Uterus (tissue), 4 donors: ENCODE data around the gene MYOM3. TPM values are rescaled to one million over a fixed set of nuclear protein-coding genes. Genes with fewer than 3 reads are reported as not detected.

Experiments used
- DNase-seq, 2 donors: peaks; one replicate each; pipeline ENCODE4 v3.0.0-alpha.2; 2019 to 2020
- H3K27ac ChIP-seq, 2 donors: fragments of 200-600 bp; sonication (generic); 1 replicate in 1 of 2; 2 replicates in 1 of 2; pipeline ENCODE4 v1.5.1; 2016 to 2018
- H3K27me3 ChIP-seq, 2 donors: fragments of 200-600 bp; sonication (generic); one replicate each; pipeline ENCODE4 v1.5.1; 2018 to 2019; ENCODE audit warnings: control low read depth in 1 of 2
- H3K36me3 ChIP-seq, 2 donors: fragments of 200-600 bp; sonication (generic); one replicate each; pipeline ENCODE4 v1.5.1; 2019; ENCODE audit warnings: control low read depth in 1 of 2
- H3K4me1 ChIP-seq, 2 donors: fragments of 200-600 bp; sonication (generic); one replicate each; pipeline ENCODE4 v1.5.1; 2018 to 2019; ENCODE audit warnings: control low read depth in 1 of 2
- H3K4me3 ChIP-seq, 2 donors: fragments of 200-600 bp; sonication (generic); 1 replicate in 1 of 2; 2 replicates in 1 of 2; pipeline ENCODE4 v1.5.1; 2018 to 2019; ENCODE audit warnings: mild to moderate bottlenecking in 1 of 2
- H3K9me3 ChIP-seq, 2 donors: fragments of 200-600 bp; sonication (generic); one replicate each; pipeline ENCODE4 v1.5.1; 2019; ENCODE audit warnings: control low read depth in 1 of 2
- CTCF ChIP-seq, 4 experiments: fragments of 200-600 bp in 2 of 4; fragments of 450-650 bp in 2 of 4; sonication (generic) in 2 of 4; IDR thresholded peaks; one replicate each; pipeline ENCODE4 v1.5.1; 2016 to 2019; ENCODE audit warnings: antibody characterized with exemption in 4 of 4, mild to moderate bottlenecking in 2 of 4, moderate library complexity in 1 of 4
- POLR2A ChIP-seq, 2 donors: fragments of 450-650 bp; IDR thresholded peaks; one replicate each; pipeline ENCODE4 v1.6.1; 2016; ENCODE audit warnings: antibody characterized with exemption in 2 of 2, mild to moderate bottlenecking in 1 of 2, moderate library complexity in 1 of 2
- intact Hi-C: fragments of 100-400 bp; cut with DNase I; formaldehyde crosslinking; loops from one replicate; pipeline ENCODE4 v1.15.1; 2023; ENCODE audit warnings: low total_unique reads
- total RNA-seq, 4 donors: library from RNA; depleted of rRNA in 3 of 4; stranded (reverse); fragments of >200 nt in 3 of 4; gene quantifications; one replicate each; pipeline versions ENCODE4 v1.1.0 to v1.2.4, GENCODE V29; 2014 to 2023
- donor health status: DM: yes; HTN: yes; CAD: no.

The MYOM3 gene
- total RNA-seq, 4 donors from 2014 or later = under 0.01 to 0.90 (median 0.79) TPM; not detected in 1

DNA sequence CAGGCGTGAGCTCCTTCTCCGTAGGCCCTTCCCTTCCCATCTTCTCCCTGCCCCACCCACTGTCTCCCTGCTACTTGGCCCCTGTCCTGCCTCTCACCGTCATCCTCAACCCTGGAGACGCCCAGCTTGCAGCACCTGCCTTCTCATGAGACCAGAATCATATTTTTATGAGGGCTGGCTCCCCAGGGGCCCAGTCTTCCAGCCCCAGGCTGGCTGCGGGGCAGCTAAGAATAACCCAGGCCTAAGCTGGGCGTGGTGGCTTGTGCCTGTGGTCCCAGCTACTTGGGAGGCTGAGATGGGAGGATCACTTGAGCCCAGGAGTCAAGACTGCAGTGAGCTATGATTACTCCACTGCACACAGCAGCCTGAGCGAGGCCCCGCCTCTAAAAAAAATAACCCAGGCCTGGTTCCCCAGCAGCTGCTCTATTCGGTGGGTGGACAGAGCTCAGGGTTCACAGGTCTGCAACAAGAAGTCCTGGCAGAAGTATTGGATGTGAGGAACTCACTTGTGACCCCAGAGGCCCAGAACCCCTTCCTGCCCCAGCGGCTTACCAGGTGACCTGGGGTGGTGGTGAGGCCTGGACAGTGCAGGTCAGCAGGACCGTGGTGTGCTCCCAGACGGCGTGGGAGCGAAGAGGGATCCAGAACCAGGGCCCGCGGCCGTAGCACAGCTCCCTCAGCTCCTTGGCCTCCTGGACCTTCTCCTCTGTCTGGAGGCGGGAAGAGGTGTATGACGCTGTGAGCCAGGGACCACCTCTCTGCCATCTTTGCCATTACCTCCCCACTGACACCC is 6.4 kb downstream of the MYOM3 start:
- DNase-seq = no peak
- H3K4me3 ChIP-seq = no peak overlapping the region
- TF ChIP-seq POLR2A (IDR thresholded peaks at IDR 0.05) (no peak), CTCF (IDR thresholded peaks at IDR 0.05) (no peak)

GRCh38 chr1:24104854-24105253 is 7.1 kb downstream of the MYOM3 start:
- H3K27ac ChIP-seq = no peak overlapping the region
- TF ChIP-seq CTCF (IDR thresholded peaks at IDR 0.05) (no peak), POLR2A (IDR thresholded peaks at IDR 0.05) (no peak)
- intact Hi-C loops = no loop called here

More for the DNA sequence above, 6.4 kb downstream of the MYOM3 start:
- no peaks in the 10 kb centered on the region for H3K9me3 ChIP-seq
- intact Hi-C loops = no loop called here
- H3K4me1 ChIP-seq = no peaks in the 10 kb centered on the region
- no peak overlapping the region for H3K27ac ChIP-seq
- no peaks in the 10 kb centered on the region for H3K36me3 ChIP-seq
- H3K27me3 ChIP-seq = no peaks in the 10 kb centered on the region

DNA sequence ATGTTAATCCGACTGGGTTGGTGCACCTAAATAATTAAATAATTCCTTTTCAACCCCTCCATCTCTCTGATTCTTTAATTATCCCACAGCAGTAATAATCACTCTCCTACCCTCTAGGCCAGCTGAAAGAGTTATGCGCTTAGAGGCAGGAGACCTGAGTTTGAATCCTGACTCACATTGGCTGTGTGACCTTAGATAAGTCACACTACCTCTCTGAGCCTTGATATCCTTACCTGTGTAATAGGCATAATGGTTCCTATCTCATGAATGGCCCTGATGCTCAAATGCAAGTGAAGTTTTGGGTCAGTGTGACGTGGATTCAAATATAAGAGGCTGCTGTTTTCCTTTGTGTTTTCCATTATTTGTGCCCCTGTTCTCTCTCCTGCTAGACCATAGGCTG is 8.1 kb downstream of the MYOM3 start:
- Histone ChIP-seq H3K27me3 (no peaks in the 10 kb centered on the region), H3K36me3 (no peaks in the 10 kb centered on the region), H3K9me3 (no peaks in the 10 kb centered on the region), H3K4me1 (no peaks in the 10 kb centered on the region), H3K4me3 (no peak overlapping the region), H3K27ac (no peak overlapping the region)
- no peak for TF ChIP-seq CTCF (IDR thresholded peaks at IDR 0.05)
- TF ChIP-seq POLR2A (IDR thresholded peaks at IDR 0.05) = no peak
- no peak for DNase-seq
- intact Hi-C loops = no loop called here

More at GRCh38 chr1:24104854-24105253, 7.1 kb downstream of the MYOM3 start:
- no peaks in the 10 kb centered on the region for H3K4me1 ChIP-seq
- H3K36me3 ChIP-seq = no peaks in the 10 kb centered on the region
- no peak for DNase-seq
- no peaks in the 10 kb centered on the region for H3K9me3 ChIP-seq
- no peak overlapping the region for H3K4me3 ChIP-seq
- no peaks in the 10 kb centered on the region for H3K27me3 ChIP-seq

DNA sequence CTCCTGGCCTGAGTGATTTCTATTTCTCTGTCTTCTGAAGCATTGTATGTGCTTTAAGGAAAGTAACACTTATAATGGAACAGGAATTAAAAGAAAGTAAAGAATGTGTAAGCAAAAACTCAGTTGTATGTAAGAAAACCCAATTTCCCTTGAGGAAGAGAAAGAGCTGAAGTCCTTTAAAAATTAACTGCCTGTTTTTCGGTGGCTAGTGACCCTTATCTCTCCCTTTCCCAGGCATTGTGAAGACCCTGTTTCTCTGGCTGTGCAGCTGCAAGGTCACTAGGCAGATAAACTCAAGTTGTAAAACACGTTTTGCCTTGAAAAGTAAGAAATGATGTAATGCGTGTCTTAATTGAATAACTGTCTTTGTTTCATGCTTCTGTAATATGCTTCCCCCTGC is 8.5 kb downstream of the MYOM3 start:
- no peak overlapping the region for H3K27ac ChIP-seq
- H3K27me3 ChIP-seq = no peaks in the 10 kb centered on the region
- no peaks in the 10 kb centered on the region for H3K4me1 ChIP-seq
- no peak overlapping the region for H3K4me3 ChIP-seq
- DNase-seq = no peak
- no peak for TF ChIP-seq CTCF (IDR thresholded peaks at IDR 0.05)
- no peaks in the 10 kb centered on the region for H3K9me3 ChIP-seq
- intact Hi-C loops = no loop called here
- no peaks in the 10 kb centered on the region for H3K36me3 ChIP-seq

DNA sequence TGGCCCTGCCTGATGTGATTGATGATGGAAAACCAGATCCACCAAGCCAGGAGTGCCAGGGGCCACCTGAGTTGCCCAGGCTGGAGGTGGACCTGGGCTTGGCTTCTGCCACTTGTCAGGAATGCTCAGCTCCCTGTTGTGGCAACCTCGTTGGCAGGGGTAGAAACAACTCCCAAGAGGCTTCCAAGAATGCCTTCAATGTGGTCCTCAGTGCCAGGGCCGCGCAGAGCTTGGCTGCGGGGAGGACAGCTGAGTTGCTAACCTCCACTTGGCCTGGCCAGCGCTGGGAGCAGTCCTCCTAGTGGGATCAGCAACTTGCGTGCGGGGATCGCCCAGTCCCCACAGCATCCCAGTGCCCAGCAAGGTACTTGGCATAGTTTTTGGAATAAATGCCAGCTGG is 9.0 kb downstream of the MYOM3 start:
- DNase-seq = no peak
- H3K9me3 ChIP-seq = no peaks in the 10 kb centered on the region
- H3K27ac ChIP-seq = no peak overlapping the region
- no peaks in the 10 kb centered on the region for H3K4me1 ChIP-seq
- no peaks in the 10 kb centered on the region for H3K36me3 ChIP-seq
- intact Hi-C loops = no loop called here
- H3K4me3 ChIP-seq = no peak overlapping the region
- no peaks in the 10 kb centered on the region for H3K27me3 ChIP-seq
- TF ChIP-seq POLR2A (IDR thresholded peaks at IDR 0.05) (no peak), CTCF (IDR thresholded peaks at IDR 0.05) (no peak)
